COLO668 (cell line): Measurements from ENCODE around the gene WBP2.
A peak's percentile ranks its signal among the peaks of the same experiment; 100 is the strongest.
"Not testable (repeated sequence)": the region's sequence is repeated elsewhere in the genome, so short reads cannot be mapped to it uniquely, and the experiment has no call there.

Experiments used
- DNase-seq: peaks from one replicate; lab custom pipeline; 2025; ENCODE audit not compliant: unreplicated experiment; lab: John Stamatoyannopoulos, UW

The WBP2 gene

DNA sequence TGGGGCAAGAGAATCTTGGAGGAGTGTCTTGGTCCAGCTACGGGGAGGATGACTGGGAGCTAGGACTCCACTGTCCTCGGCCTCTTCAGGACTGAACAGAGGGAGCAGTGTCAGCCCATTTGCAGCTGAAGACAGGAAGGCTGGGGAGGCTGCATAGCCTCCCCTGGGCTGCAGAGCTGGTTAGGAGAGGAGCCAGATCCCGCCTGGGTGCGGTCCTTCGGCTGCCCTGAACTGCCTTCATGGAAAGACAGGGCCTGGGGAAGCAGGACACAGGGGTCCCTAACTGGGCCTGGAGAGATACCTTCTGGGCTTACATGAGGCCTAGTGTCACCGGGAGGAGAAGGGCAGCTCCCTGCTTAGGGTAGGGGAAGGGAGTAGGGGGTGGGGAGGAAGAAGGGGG is 37.6 kb downstream of the WBP2 start:
- no peak for DNase-seq

DNA sequence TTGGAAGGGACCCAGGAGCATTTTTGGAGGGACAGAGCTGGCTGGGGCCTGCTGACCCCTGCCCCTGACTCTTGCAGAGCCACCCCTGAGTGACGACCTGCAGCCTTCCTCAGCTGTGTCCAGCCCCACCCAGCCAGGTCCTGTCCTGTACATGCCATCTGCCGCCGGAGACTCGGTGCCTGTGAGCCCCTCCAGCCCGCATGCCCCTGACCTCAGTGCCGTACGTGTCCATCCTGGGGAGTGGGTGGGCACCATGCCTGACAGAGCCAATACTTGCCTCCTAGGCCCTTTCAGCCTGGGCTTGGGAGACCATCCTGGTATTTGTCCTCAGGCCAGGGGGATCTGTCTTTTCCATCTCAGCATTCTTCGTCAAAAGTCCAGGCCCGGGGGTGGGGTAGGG is 38.4 kb downstream of the WBP2 start:
- DNase-seq, result no peak

DNA sequence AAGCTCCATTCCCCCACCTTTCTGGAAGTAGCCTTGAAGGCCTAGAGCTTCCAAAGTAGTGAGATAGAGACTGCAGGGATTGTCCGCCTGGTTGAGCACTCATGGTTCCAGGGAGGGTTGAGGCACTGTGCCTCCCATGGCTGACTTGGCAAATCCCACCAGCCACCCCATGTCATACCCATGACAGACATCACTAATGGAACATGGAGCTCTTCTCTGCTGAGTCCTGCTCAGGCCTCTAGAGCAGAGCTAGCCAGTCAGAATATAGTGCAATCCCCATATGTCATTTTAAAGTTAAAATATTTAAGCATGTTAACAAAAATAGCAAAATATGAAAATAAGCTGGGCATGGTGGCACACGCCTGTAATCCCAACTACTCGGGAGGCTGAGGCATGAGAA is 39.7 kb downstream of the WBP2 start:
- no peak for DNase-seq

DNA sequence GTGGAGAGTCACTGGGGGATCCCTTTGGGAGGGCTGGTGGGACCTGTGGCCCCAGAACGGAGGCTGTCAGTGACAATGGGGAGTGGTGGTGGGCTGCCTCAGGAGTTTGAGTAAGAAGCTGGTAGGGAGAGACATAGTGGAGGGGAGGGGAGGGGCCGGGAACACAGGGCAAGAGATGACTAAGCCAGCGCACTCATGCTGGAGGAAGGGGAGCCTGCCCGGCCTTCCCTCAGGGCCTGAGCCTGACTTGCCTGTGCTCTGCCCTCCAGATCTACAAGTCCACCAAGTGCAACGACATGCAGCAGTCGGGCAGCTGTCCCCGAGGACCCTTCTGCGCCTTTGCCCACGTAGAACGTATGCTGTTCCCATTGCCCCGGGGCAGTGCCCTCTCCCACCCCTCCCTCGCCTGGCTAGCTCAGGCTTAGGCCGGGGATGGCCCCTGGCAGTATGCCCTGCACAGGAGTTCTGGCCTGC is 40.2 kb downstream of the WBP2 start:
- DNase-seq, result no peak

DNA sequence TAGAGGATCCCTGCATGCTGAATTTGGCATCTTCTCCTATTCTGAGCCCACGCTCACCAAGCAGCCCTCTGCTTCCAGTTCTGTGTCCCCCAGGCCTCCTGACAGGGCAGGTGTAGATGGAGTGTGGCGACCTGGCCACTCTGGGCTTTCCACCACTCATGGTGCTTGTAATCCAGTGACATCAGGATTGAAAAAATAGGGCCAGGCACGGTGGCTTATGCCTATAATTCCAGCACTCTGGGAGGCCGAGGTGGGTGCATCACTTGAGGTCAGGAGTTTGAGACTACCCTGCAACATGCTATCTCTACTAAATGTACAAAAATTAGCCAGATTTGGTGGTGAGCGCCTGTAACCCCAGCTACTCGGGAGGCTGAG is 41.1 kb downstream of the WBP2 start:
- no peak for DNase-seq

DNA sequence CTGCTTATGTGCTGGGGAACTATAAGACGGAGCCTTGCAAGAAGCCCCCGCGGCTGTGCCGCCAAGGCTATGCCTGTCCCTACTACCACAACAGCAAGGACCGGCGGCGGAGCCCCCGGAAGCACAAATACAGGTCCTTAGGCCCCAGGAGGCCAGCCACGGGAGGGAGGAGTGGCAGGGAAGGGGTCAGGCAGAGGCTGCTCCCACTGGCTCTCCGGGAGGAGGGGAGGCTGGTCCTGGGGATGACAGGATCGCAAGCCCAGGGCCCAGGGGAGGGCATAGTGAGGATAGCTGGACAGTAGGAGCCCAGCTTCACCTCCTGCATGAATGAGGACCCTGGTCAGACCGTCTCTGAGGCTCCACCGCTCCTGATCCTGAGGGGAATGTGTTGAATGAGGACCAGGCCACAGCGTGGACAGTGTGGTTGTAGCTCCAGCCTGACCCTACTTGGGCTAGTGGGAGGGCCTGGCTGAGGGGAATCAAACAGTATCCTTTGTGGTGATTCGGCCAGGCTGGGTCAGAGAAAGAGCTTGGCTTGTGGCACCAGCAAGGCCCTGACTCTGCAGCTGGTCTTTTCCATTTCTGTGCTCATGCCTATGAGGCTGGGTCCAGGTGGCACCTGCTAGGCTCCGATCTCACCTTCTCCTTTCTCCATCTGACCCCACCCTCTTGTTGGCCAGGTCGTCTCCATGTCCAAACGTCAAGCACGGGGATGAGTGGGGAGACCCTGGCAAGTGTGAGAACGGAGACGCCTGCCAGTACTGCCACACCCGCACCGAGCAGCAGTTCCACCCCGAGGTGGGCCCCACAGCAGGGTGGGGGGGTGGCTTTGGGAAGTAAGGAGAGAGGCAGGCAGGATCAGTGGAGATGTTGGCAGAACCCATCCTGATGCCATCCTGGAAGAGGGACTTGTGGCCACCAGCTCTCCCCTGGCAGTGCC is 41.8 kb downstream of the WBP2 start:
- DNase-seq, result no peak

DNA sequence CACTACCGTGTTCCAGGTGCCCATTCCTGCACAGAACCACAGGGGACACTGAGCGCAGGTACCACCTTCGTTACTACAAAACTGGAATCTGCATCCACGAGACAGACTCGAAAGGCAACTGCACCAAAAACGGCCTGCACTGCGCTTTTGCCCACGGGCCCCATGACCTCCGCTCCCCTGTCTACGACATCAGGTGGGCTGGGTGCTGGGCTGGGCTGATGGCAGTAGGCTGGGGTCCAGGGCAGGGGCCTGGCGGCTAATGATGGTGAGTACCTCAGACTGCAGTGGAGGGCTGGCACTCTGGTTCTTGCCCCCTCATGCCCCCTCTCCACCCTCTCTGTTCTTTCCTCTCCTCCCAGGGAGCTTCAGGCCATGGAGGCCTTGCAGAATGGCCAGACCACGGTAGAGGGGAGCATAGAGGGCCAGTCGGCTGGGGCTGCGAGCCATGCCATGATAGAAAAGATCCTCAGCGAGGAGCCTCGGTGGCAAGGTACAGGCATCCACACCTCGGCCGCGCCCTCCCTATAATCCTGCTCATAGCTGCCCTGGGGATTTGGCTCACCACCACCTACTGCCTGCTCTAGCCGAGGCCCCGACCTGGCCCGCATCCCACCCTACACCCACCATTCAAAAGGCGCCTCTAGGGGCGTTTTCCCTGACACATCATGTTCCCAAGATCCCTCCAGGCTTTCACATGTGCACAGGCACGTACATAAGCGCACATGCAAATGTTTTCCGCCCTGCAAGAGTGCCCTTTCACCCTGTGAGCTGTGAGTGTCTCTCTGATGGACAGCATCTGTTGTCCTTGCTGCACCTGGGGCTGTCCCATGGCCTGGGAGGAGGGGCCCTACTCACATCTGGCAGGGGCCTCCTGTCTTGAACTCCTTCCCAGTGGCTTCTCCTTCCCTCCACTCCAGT is 42.8 kb downstream of the WBP2 start:
- no peak for DNase-seq

DNA sequence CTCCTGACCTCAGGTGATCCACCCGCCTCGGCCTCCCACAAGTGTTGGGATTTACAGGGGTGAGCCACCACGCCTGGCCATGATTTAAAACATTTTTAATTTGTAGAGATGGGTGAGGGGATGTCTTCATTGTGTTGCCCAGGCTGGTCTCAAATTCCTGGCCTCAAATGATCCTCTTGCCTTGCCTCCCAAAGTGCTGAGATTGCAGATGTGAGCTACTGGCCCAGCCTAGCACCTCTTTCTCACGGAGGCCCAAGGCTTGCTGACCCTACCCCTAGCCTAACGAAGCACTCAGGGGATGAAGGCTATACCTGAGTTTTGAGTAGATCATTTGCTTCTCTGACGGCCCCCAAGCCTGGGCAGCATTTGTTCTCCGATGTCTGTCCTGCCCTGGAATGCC is 44.0 kb downstream of the WBP2 start:
- no peak for DNase-seq

DNA sequence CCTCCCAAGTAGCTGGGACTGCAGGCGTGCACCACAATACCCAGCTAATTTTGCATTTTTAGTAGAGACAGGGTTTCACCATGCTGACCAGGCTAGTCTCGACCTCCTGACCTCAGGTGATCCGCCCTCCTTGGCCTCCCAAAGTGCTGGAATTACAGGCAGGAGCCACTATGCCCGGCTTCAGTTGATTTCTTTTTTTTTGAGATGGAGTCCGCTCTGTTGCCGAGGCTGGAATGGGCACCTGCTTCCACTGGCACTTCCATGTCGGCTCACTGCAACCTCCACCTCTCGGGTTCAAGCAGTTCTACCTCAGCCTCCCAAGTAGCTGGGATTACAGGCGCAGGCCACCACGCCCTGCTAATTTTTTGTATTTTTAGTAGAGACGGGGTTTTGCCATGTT is 44.4 kb downstream of the WBP2 start:
- DNase-seq, result not testable (repeated sequence)

DNA sequence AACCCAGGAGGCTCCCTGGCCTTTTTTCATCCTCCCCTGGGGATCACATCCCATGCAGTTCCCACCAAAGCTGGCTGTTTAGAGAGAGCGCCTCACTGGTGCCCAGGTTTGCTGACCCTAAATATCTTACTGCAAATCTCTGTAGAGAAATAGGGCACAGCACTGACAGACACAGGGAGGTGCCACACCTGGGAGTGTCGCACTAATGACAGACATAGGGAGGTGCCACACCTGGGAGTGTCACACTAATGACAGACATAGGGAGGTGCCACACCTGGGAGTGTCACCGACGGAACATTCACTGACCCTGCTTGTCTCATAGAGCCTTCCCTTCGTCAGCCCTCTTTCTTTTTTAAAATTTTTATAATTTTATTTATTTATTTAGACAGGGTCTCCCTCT is 44.9 kb downstream of the WBP2 start:
- DNase-seq, result peak; percentile 7

DNA sequence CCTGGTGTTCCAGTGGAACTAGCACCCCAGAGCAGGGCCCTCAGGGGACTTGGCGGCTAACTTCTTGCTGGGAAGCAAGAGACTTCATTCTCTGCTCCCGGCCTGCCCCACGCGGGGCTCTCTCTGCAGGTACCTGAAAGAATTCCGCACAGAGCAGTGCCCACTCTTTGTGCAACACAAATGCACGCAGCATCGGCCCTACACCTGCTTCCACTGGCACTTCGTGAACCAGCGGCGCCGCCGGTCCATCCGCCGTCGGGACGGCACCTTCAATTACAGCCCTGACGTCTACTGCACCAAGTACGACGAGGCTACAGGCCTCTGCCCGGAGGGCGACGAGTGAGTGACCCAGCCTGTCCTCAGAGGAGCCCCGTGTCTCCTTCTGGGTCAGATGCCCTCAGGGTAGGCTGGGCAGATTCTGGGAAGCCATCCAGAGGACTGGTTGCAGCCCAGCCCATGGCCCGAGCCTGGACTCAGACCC is 45.5 kb downstream of the WBP2 start:
- DNase-seq, result no peak

DNA sequence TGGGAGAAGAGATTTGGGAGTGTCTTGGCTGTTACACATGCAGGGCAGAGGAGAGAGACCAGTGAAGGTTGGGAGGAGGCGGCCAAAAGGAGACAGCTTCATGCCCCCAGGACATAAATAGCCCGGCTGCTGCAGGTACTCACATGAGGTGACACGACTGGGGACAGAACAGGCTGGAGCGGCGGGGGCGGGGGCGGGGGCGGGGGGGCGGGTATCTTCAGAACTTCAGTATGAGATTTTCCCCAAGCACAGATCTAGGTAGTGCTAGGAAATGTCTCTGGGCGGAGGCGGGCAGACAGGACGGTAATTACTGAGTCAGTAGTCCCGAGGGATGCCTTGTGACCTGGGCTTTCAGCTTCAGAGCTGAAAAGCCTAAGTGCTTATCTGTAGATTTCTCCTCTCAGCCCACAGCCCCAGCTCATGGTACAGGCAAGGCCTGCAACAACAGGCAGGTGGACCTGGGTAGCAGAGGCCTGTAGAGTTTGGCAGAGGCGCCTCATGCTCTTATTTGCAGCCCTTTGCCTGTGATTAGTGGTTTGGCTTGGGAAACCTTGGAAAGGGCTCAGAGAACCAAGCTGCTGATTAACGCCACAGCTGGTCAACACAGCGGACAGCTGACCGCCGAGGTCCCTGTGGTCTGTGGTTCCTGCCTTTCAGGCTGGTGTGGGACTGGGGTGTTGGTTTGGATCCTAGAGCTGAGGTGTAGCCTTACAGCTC is 46.1 kb downstream of the WBP2 start:
- DNase-seq, result no peak

DNA sequence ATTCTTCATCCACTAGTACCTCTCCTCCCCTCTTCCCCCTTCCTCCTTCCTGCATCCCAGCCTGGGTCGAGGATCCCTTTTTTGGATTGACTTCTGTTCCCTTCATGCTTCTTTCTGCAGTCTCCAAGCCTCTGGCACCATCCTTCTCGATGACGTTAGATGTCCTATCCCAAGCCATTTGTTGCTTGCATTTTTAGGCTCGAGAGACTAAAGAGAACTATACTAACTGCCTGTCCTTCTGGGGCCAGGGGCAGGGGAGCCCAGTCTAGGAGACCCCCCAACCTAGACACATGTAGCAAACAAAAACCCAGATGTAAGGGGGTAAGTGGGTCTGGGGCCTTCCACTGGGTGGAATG is 46.6 kb downstream of the WBP2 start:
- DNase-seq, result no peak

DNA sequence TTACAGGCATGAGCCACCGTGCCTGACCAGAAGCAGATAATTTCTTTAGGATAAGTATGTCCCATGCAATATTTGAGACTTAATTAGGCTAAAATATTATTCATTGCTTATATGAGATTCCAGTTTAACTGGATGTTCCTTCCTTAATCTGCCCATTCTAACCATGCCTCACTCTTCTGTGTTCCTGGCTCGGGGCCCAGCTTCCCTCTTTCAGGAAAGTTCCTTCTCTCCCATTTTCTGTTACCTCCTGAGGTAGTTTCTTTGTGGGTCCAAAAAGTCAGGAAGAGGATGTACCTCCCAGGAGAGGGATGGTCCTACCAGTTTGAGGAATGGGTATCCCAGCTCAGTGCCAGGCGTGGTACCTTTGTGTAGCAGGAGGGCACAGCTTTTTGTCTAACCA is 47.3 kb downstream of the WBP2 start:
- no peak for DNase-seq

DNA sequence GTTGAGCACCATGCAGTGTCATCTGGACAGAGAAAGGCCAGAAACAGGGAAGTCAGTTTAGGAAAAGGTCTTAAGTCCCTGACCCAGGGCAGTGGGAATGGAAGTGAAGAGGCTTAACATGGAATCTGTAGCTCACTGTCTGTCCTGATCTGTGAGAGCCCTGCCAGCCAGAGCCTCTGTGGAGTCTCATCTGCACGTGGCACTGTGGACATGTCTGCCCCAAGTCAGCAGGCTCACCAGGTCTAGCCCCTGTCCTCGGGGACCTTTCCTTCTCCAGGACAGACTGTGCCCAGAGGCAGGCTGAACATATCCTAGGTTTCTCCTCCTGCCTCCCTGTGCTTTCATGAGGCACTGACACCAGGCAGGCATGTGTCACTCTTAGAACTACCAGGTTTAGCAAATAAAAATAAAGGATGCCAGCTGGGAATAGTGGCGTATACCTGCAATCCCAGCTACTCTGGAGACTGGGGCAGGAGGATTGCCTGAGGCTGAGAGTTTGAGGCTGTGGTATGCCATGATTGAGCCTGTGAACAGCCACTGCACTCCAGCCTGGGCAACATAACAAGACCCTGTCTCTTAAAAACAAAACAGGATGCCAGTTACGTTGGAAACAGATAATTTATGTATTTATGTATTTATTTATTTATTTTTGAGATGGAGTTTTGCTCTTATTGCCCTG is 48.2 kb downstream of the WBP2 start:
- no peak for DNase-seq

DNA sequence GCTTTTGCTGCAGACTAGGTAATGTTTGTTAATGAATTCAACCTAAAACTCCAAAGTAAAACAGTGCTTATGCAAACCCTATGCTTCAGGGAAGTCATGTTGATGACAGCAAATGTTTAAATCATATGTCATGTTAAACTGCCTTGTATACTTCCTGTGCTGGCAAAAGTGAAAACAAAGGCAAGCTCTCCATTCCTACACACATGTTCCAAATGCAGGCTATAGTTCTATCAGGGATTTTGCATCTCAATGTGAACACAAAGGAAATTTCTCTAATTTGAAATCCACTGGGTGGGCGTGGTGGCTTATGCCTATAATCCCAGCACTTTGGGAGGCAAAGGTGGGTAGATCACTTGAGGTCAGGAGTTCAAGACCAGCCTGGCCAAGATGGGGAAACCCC is 51.3 kb downstream of the WBP2 start:
- no peak for DNase-seq

DNA sequence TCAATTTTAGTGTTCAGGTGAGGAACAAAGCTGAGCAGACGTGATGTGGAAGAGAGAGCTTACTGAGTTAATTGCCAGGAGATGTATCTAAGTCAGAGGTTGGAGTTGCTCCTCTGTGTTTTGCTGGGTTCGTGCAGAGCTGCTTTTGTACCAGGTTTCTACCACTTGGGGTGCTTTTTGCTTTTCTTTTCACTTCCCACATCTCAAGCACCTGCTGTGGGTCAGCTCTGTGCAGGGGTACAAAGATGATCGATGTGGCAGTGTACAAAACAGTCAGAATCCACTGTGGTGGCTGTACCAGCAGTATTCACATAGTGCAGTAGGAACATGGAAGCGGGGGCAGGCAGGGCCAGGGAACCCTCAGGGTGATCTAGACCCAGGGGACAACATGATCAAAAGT is 55.7 kb downstream of the WBP2 start:
- DNase-seq, result no peak

DNA sequence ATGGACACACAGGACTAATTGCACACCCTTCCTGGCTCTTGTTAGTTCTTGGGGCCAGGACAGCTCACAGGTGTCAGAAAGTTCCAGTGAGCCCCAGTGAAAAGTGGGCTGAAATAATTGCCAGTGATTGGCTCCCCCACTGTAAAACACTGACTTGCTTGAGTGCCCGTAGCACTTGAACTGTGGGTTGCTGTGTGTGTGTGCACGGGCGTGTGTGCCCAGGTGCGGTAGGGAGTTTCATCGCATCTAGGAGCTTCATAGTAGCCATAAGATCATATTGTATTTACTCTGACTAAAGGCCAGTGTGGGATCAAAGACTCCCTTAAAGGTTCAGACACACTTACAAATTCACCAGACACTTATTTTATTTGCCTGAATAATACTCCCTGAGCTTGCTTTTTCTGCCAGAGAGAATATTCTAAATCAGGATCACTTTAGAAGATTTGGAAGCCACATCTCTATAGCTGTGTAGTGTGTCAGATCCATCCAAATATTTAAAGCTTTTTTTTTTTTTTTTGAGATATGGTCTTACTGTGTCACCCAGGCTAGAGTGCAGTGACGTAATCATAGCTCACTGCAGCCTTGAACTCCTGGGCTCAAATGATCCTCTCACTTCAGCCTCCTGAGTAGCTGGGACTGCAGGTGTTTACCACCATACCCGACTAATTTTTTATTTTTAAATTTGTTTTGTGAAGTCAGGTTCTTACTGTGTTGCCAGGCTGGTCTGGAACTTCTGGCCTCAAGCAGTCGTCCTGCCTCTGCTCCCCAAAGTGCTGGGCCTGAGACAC is 59.1 kb downstream of the WBP2 start:
- DNase-seq, result no peak
